Effector memory CD8-positive, alpha-beta T cell (primary cell): Measurements from ENCODE around the gene ERICH4.

ENCODE experiments used
- ATAC-seq: fragments of 150-1000 bp; cut with Tn5 transposase; replicated peaks from 2 replicates; pipeline ENCODE4 v1.10.0; 2021; ENCODE audit warnings: mild to moderate bottlenecking, moderate library complexity
- DNase-seq, 3 experiments: peaks; one replicate each; pipeline ENCODE4 v3.0.0; 2021
- H3K27ac Mint-ChIP-seq, 2 donors: one replicate each; pipeline ENCODE4 v1.8.0; 2022; ENCODE audit warnings: mild to moderate bottlenecking in 2 of 2, mixed read lengths in 2 of 2, moderate library complexity in 2 of 2
- H3K27me3 Mint-ChIP-seq, 2 donors: one replicate each; pipeline ENCODE4 v1.8.0; 2022; ENCODE audit warnings: mixed read lengths in 2 of 2
- H3K36me3 Mint-ChIP-seq: one replicate; pipeline ENCODE4 v1.8.0; 2022; ENCODE audit warnings: mild to moderate bottlenecking, moderate library complexity, mixed read lengths; ENCODE audit not compliant: insufficient read depth
- H3K4me1 Mint-ChIP-seq, 2 donors: one replicate each; pipeline ENCODE4 v1.8.0; 2022; ENCODE audit warnings: low read depth in 2 of 2, mixed read lengths in 2 of 2
- H3K4me3 Mint-ChIP-seq, 2 donors: one replicate each; pipeline ENCODE4 v1.8.0; 2022; ENCODE audit warnings: mild to moderate bottlenecking in 2 of 2, mixed read lengths in 2 of 2, moderate library complexity in 2 of 2
- H3K9me3 Mint-ChIP-seq, 2 donors: one replicate each; pipeline ENCODE4 v1.8.0; 2022; ENCODE audit warnings: mixed read lengths in 2 of 2
- total RNA-seq, 9 experiments: gene quantifications; one replicate each; lab custom pipeline; 2026; lab: John Stamatoyannopoulos, UW

The ERICH4 gene, protein sequence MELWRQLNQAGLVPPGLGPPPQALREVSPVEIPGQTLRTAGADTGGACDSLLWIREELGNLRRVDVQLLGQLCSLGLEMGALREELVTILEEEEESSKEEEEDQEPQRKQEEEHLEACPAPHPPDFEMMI
- 0 to 0.24 (median 0.10) reads per million in 9 experiments for total RNA-seq

DNA sequence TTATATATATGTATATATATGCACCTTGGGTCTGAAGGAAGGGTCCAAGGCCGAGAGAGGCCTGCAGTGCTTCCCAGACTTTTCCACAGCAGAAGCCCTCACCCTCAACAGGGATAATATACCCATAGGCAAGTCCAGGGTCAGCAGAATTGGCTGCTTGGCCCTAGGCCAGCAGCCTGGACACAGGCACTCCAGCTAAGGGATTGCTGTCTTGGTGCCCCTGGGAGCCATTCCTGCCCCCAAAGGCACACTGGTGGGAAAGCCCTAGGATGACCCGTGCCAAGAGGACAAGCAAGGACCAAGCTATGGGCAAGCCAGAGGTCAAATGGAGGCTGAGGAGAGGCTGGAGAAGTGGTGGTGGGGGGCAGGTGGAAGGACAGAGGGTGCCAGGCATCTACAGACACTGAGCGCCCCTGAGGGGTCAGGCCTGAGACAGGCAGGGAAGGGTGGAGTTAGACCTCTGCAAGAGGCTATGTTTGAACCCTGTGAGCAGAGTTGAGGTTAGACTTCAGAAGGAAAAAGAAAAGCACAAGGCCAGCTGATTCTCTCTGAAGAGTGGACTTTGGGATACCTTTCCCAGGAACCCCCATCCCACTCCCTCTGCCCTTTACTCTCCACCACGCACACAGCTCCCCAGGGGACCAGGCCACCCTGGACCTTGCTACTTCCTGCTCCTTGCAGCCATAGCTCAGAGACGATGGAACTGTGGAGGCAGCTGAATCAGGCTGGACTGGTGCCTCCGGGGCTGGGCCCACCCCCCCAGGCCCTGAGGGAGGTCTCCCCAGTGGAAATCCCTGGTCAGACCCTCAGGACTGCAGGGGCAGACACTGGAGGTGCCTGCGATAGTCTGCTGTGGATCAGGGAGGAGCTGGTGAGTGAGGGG is at the start of gene ERICH4:
Gene ERICH4 (plus strand): TSS at position 684 of the 883 bp plus-strand sequence. CDS start 14 bp downstream, at position 698.
- H3K27ac Mint-ChIP-seq = no peak within 1 kb of the TSS
- DNase-seq = no peak
- H3K4me3 Mint-ChIP-seq = no peak within 1 kb of the TSS
- H3K36me3 Mint-ChIP-seq = peaks cover 2% of the 10 kb centered on the region
- H3K9me3 Mint-ChIP-seq = no peaks in the 10 kb centered on the region
- ATAC-seq = no peak
- H3K4me1 Mint-ChIP-seq = peaks cover 4 to 8% of the 10 kb centered on the region in 2 donors
- H3K27me3 Mint-ChIP-seq = peaks cover 22 to 37% of the 10 kb centered on the region in 2 donors

DNA sequence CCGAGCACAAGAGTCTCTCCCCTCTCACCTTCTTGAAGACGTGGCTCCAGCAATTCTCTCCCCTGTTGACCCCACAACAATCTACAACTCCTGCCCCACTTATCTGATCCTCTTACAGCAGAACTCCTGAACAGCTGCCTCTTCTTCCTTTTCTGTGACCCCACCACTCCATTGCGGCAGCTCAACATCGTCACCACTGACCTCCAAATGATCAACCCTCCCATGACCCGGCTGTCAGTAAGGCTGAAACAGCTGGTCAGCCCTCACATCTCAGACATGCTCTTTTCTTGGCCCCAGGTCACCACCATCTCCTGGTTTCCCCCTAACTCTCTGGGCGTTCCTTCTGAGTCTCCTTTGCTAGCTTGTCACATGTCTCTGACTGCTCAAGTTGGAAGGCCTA is 47.6 kb upstream of the ERICH4 start:
- Mint-ChIP-seq H3K4me3 (peak overlapping the region; percentile 4 to 100), H3K27ac (peak overlapping the region; percentile 5 to 100), H3K4me1 (peaks cover 35 to 37% of the 10 kb centered on the region in 2 donors), H3K27me3 (no peaks in the 10 kb centered on the region), H3K9me3 (no peaks in the 10 kb centered on the region), H3K36me3 (peaks cover 31% of the 10 kb centered on the region)
- no peak for ATAC-seq
- no peak for DNase-seq

DNA sequence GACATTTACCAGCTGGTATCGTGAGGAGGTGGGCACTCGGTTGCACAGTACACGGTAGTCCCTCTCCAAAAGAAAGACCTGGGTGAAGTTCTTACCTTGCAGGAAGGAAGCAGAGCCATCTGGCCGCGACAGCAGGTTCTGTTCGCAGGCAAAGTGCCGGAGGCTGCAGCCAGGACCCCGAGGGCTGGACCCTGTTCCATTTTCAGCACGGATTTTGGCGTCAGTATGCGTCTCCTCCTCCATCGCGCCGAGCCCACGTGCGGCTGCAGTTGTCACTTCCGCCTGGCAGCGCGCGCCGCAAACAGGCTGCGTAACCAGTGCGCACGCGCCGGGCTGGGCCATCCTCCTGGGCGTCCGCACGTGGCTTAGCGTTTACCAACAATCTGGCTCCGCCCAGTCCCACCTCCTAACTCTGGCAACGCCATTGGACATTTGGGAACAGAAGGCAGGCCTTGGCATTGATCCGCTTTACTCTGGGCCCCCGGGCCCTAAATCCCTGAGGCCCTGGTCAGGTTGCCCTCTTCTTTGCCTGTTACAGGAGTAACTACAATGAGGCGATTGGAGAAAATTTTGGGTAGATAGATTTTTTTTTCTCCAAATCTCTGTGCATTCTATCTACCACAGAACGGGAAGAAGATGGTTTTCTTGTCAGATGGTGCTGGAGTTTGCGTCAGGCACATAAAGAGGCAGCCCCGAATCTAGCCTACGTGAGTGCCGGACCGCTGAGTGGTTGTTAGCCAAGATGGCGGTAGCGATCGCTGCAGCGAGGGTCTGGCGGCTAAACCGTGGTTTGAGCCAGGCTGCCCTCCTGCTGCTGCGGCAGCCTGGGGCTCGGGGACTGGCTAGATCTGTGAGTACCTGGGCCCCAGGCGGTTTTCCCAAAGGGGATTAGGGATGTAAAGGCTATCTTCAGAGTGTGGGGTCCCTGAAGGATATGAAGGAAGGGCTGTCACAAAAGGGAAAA is 45.6 kb upstream of the ERICH4 start, which contains the start of the genes BCKDHA and EXOSC5:
Gene BCKDHA (plus strand): TSS at position 733 of the 964 bp plus-strand sequence. CDS start 10 bp downstream, at position 743.
Gene EXOSC5 (minus strand): TSS at position 274 of the 964 bp plus-strand sequence. CDS start 31 bp downstream, at position 243.
- Mint-ChIP-seq H3K4me3 (peak within 1 kb of the TSS; percentile 98 to 100), H3K4me1 (peaks cover 40 to 45% of the 10 kb centered on the region in 2 donors), H3K9me3 (no peaks in the 10 kb centered on the region), H3K36me3 (peaks cover 25% of the 10 kb centered on the region), H3K27ac (peak within 1 kb of the TSS; percentile 100), H3K27me3 (no peaks in the 10 kb centered on the region)
- ATAC-seq (peak; percentile 98), DNase-seq (peak; percentile 97 to 99 (median 98))

DNA sequence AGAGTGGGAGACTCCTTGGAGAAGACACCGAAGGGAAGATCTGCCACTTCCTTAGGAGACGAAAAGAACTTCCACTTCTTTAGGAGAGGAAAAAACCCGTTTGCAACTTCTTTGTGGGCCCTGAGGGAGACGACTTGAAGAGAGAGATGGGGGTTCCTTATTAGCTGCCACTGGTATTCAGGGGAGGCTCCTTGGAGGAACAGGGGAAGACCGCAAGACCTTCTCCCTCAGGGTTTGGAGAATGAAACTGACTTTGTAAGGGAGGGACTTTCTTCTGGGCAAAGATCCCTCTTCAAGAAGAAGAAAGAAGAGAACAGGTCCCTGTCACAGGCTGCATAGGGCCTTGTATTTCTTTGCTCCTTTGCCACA is 44.9 kb upstream of the ERICH4 start:
- Mint-ChIP-seq H3K9me3 (no peaks in the 10 kb centered on the region), H3K27me3 (no peaks in the 10 kb centered on the region), H3K4me1 (peaks cover 40 to 45% of the 10 kb centered on the region in 2 donors), H3K27ac (peak overlapping the region; percentile 100), H3K4me3 (peak overlapping the region; percentile 98 to 100), H3K36me3 (peaks cover 20% of the 10 kb centered on the region)
- DNase-seq (no peak), ATAC-seq (no peak)

DNA sequence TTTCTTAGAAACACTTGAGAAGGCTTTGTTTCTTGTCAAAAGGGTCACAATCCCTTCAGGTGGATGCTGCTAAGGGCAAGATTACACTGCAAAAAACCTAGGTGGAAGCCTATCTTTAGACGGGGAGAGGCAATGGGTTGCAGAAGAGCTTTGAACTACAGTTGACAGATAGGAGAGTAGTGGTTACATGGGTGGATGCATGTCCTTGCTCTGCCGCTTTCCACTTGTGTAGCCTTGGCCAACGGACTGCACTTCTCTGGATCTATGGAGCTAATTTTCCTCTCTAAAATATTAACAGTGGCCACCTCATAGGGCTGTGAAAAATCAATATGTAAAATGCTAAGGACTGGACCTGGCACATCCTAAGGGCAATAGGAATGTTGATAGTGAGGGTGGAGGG is 44.4 kb upstream of the ERICH4 start:
- ATAC-seq (no peak), DNase-seq (no peak)
- Mint-ChIP-seq H3K36me3 (peaks cover 20% of the 10 kb centered on the region), H3K27me3 (no peaks in the 10 kb centered on the region), H3K4me3 (peak overlapping the region; percentile 98 to 100), H3K27ac (peak overlapping the region; percentile 100), H3K4me1 (peaks cover 42 to 47% of the 10 kb centered on the region in 2 donors), H3K9me3 (no peaks in the 10 kb centered on the region)

DNA sequence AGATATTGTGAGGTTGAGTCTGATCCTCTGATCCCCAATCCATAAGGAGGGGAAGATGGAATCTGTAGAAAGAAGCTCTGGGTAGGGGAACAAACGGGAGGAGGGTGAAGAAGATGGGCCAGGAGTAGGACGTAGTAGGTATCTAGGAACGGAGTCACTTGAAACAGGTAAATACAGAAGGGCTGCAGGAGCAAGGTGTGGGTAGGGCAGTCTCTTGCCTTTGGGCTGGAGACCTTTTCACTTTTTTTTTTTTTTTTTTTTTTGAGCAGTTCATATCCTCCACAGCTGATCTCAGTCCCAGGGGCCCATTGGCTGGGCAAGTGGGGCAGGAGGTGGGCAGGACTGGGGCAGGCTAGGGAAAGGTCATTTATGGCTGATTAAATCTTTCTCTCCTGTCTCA is 43.9 kb upstream of the ERICH4 start:
- peak overlapping the region; percentile 83 to 100 for H3K27ac Mint-ChIP-seq
- peaks cover 41 to 48% of the 10 kb centered on the region in 2 donors for H3K4me1 Mint-ChIP-seq

DNA sequence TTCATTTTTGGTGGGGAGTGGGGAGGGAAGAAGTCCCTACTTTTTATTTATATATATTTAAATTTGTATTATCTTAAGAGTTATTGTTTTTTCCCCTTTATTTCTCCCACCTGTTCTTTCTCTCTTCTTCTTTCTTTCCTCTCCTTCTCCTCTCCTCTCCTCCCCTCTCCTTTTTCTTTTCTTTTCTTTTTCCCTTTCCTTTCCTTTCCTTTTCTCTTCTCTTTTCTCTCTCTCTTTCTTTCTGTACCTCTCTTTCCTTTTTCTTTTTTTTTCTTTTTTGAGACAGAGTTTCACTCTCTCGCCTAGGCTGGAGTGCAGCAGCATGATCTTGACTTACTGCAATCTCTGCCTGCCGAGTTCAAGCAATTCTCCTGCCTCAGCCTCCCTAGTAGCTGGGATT is 43.4 kb upstream of the ERICH4 start:
- peak overlapping the region; percentile 83 to 100 for H3K27ac Mint-ChIP-seq
- ATAC-seq = no peak
- no peaks in the 10 kb centered on the region for H3K27me3 Mint-ChIP-seq
- peak overlapping the region; percentile 98 to 100 for H3K4me3 Mint-ChIP-seq
- peaks cover 21% of the 10 kb centered on the region for H3K36me3 Mint-ChIP-seq
- no peak for DNase-seq
- peaks cover 41 to 48% of the 10 kb centered on the region in 2 donors for H3K4me1 Mint-ChIP-seq
- H3K9me3 Mint-ChIP-seq = no peaks in the 10 kb centered on the region

More for the DNA sequence above, 43.9 kb upstream of the ERICH4 start:
- ATAC-seq (no peak), DNase-seq (no peak)
- Mint-ChIP-seq H3K4me3 (peak overlapping the region; percentile 98 to 100), H3K36me3 (peaks cover 23% of the 10 kb centered on the region), H3K9me3 (no peaks in the 10 kb centered on the region), H3K27me3 (no peaks in the 10 kb centered on the region)

DNA sequence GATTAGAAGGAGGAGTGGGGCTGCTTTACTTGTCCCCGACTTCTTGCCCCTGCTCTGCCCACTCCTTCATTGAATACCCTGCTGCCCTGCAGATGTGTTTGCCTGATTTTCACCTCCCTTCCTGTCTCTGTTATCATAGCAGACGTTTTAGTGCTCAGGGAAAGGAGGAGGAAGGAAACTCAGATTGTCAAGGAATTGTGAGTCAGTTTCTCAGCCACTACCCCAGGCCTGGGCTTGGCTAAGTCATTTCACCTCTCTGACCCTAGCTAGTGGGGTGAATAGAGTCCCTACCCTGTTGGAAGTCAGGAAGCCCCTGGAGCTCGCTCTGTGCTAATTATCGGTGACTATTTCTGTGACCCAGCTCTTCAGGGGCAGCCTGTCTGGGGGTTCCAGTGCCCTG is 41.5 kb upstream of the ERICH4 start:
- Mint-ChIP-seq H3K27me3 (no peaks in the 10 kb centered on the region), H3K36me3 (peaks cover 16% of the 10 kb centered on the region), H3K4me1 (peaks cover 32 to 37% of the 10 kb centered on the region in 2 donors), H3K4me3 (no peak overlapping the region), H3K27ac (no peak overlapping the region), H3K9me3 (no peaks in the 10 kb centered on the region)
- ATAC-seq (no peak), DNase-seq (no peak)

DNA sequence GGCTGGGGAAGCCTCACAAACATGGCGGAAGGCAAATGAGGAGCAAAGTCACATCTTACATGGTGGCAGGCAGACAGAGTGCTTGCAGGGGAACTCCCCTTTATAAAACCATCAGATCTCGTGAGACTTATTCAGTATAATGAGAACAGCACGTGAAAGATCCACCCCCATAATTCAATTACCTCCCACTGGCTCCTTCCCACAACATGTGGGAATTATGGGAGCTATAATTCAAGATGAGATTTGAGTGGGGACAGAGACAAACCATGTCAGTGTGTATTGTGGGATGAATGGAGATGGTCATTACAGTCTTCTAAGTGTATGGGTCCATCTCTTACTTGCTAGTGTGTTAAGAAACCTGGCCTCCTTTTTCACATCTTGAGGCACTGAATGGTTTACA is 40.9 kb upstream of the ERICH4 start:
- Mint-ChIP-seq H3K27me3 (no peaks in the 10 kb centered on the region), H3K36me3 (peaks cover 15% of the 10 kb centered on the region), H3K4me3 (no peak overlapping the region), H3K9me3 (no peaks in the 10 kb centered on the region), H3K27ac (no peak overlapping the region), H3K4me1 (peaks cover 29 to 40% of the 10 kb centered on the region in 2 donors)
- DNase-seq (no peak), ATAC-seq (no peak)

DNA sequence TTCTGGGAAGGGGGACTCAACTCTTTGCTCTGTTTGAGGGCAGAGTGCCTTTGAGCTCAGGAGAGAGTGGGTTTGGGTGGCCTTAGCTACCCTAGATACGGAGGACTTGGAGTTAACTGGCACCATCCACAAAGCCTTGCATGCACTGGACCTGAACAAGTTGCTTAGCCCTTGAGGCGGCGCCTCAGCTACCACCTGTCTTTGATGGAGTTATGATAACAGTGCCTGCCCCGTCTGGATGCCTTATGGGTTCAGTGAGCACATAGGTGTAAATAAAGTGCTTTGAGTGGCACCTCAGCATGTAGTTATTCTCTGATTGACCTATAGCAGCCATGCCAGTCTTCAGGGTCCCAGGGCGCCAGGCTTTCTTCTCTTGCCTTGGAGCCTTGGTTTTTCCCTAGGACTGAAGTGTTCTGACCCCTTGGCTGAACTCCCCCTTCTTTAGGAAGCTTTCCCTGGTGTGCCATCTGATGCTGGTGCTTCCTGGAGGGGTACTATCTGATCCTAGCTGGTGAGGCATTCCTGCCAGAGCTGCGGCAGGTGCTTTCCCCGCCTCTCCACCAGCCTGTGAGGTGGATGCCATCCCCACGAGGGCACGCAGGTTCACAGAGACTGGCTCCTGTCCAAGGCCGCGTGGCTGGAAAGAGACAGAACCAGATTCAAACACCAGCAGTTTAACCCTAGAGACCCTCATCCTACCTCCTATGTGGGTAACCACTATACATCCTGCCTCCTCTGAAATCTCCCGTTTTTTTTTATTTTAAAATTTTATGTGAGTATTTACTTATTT is 39.6 kb upstream of the ERICH4 start:
- peak overlapping the region in 1 of 2 donors; percentile 8 for H3K27ac Mint-ChIP-seq
- no peaks in the 10 kb centered on the region for H3K27me3 Mint-ChIP-seq
- ATAC-seq (no peak), DNase-seq (no peak)
- peaks cover 20 to 34% of the 10 kb centered on the region in 2 donors for H3K4me1 Mint-ChIP-seq
- no peak overlapping the region for H3K4me3 Mint-ChIP-seq
- H3K36me3 Mint-ChIP-seq = peaks cover 7% of the 10 kb centered on the region
- H3K9me3 Mint-ChIP-seq = no peaks in the 10 kb centered on the region

DNA sequence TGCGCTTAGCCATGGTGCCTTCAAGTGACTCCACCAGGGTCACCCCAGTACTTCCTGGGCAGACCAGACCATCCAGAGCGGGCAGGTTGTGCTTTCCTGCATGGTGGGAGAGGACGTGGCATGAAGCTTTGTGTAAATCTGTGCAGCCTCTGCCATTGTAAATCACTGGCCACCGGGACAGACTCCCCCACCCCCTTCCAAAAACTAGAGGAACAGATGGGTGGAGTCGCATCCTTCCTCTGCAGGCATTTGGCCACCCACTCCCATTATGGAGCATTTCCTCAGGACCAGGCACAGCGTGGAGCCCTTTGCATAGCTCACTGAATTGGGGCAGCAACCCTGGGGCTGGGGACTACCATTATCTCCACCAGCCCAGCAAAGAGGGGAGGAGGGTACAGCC is 37.2 kb upstream of the ERICH4 start:
- H3K36me3 Mint-ChIP-seq = peaks cover 9% of the 10 kb centered on the region
- no peaks in the 10 kb centered on the region for H3K9me3 Mint-ChIP-seq
- H3K27me3 Mint-ChIP-seq = no peaks in the 10 kb centered on the region
- peaks cover 25 to 32% of the 10 kb centered on the region in 2 donors for H3K4me1 Mint-ChIP-seq
- DNase-seq = no peak
- no peak overlapping the region for H3K4me3 Mint-ChIP-seq
- no peak for ATAC-seq
- no peak overlapping the region for H3K27ac Mint-ChIP-seq

DNA sequence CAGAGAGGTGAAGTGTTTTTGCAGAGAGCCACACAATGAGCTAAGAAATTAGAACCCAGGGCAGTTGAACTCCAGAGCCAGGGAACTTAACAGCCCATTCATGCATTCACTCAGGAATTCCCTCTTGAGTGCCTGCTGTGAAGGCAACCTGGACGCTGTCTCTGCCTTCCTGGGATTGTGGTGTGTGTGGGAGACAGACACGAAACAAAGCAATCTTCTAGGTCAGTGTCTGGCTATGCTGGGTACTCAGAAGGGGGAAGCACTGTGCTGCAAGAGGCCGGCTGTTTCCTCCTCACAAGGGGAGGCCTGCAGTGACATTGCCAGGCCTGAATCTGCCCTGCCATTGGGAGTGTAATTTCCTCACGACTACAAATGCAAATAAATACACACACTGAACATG is 35.7 kb upstream of the ERICH4 start:
- ATAC-seq (no peak), DNase-seq (no peak)
- peaks cover 21 to 24% of the 10 kb centered on the region in 2 donors for H3K4me1 Mint-ChIP-seq
- peaks cover 7% of the 10 kb centered on the region for H3K36me3 Mint-ChIP-seq
- no peaks in the 10 kb centered on the region for H3K9me3 Mint-ChIP-seq
- H3K27ac Mint-ChIP-seq = peak overlapping the region in 1 of 2 donors; percentile 8
- H3K4me3 Mint-ChIP-seq = no peak overlapping the region
- H3K27me3 Mint-ChIP-seq = no peaks in the 10 kb centered on the region
